Measurements from ENCODE around the gene SLX4. TPM values are rescaled to one million over a fixed set of nuclear protein-coding genes. Genes with fewer than 3 reads are reported as not detected.
A peak's percentile ranks its signal among the peaks of the same experiment; 100 is the strongest.

The SLX4 gene
- total and polyA plus RNA-seq, 7 donors, result 0.87 to 4.1 (median 2.5) TPM

DNA sequence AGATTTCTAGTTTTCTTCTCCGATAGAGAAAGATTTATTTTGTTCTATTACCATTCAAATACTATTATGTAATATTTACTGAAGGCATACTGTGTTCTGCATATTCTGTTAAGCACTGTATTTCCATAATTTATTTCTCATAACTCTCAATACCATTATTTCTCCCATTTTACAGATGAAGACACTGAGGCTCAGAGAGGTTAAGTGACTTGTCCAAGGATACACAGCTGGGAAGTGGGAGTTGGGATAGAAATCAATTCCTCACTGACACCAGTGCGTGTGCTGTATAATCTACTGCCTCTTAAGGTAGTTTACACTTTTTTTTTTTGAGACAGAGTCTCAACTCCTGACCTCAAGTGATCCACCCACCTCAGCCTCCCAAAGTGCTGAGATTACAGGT lies 41.6 kb downstream of the SLX4 start:
- TF ChIP-seq, protein P1, sequence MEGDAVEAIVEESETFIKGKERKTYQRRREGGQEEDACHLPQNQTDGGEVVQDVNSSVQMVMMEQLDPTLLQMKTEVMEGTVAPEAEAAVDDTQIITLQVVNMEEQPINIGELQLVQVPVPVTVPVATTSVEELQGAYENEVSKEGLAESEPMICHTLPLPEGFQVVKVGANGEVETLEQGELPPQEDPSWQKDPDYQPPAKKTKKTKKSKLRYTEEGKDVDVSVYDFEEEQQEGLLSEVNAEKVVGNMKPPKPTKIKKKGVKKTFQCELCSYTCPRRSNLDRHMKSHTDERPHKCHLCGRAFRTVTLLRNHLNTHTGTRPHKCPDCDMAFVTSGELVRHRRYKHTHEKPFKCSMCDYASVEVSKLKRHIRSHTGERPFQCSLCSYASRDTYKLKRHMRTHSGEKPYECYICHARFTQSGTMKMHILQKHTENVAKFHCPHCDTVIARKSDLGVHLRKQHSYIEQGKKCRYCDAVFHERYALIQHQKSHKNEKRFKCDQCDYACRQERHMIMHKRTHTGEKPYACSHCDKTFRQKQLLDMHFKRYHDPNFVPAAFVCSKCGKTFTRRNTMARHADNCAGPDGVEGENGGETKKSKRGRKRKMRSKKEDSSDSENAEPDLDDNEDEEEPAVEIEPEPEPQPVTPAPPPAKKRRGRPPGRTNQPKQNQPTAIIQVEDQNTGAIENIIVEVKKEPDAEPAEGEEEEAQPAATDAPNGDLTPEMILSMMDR (IDR thresholded peaks at IDR 0.05), result no peak
- Histone ChIP-seq H3K27ac (no peak overlapping the region), H3K9me3 (no peaks in the 10 kb centered on the region), H3K4me1 (no peaks in the 10 kb centered on the region), H3K4me3 (no peak overlapping the region), H3K36me3 (ENCODE audit: insufficient read depth in 1 of 2, low read depth in 1 of 2) (no peaks in the 10 kb centered on the region), H3K27me3 (ENCODE audit: insufficient read depth in 3 of 3, low read length in 2 of 3) (no peaks in the 10 kb centered on the region)
- intact Hi-C loops (cut with DNase I), result no loop called here
- WGBS, 3 donors, result 96 to 98% (median 97%) methylated on average over 2 of the region's 2 CpGs
- ATAC-seq (no peak), DNase-seq (no peak)

DNA sequence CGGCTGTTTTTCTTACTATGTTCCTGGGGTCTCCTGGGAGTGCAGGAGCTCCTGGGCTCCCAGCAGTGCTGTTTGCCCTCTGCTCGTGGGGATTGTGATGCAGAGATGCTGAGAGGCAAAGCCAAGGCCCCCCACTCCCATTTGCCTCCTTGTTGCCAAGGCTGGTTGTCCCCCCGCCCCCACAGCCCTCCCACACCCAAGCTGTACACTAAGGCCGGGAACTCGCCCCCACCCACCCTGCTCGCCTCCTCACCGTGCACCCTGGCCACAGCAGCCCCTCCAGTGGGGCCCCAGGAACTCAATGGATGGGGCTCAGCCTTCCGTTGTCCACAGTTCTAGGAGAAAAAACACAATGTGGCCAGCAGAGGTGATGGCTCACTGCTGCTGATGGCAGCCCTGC lies 44.4 kb downstream of the SLX4 start:
- WGBS, 3 donors, result 64 to 66% (median 65%) methylated on average over 7 to 8 of the region's 8 CpGs

DNA sequence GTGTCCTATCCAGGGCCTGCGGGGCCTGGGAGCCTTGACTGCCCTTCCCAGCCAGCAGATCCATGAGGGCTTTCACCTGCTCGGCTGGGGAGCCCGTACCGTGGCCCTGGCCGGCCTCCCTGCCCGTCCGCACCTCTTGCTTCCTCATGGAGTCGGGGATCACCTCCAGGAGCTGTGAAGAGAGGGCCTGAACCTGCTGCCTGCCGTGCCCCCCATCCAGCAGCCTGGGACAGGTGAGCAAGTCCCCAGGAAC lies 46.6 kb downstream of the SLX4 start:
- ATAC-seq, result no peak
- no peak overlapping the region for H3K4me3 ChIP-seq

More for the DNA sequence above, 44.4 kb downstream of the SLX4 start:
- no peak overlapping the region for H3K4me3 ChIP-seq
- no peak for ATAC-seq
- DNase-seq, result peak in 1 of 2 donors; percentile 19
- H3K27ac ChIP-seq, result no peak overlapping the region
- no peaks in the 10 kb centered on the region for H3K27me3 ChIP-seq (ENCODE audit: insufficient read depth in 3 of 3, low read length in 2 of 3)
- no peaks in the 10 kb centered on the region for H3K4me1 ChIP-seq
- TF ChIP-seq, protein P1 (IDR thresholded peaks at IDR 0.05), result no peak
- H3K9me3 ChIP-seq, result no peaks in the 10 kb centered on the region
- no peaks in the 10 kb centered on the region for H3K36me3 ChIP-seq (ENCODE audit: insufficient read depth in 1 of 2, low read depth in 1 of 2)
- intact Hi-C loops (cut with DNase I), result no loop called here

GRCh38 chr16:3564130-3564888 lies 47.1 kb downstream of the SLX4 start:
- DNase-seq (peak in 1 of 2 donors; percentile 36), ATAC-seq (no peak)
- Histone ChIP-seq H3K27ac (no peak overlapping the region), H3K9me3 (no peaks in the 10 kb centered on the region), H3K4me3 (no peak overlapping the region), H3K27me3 (ENCODE audit: insufficient read depth in 3 of 3, low read length in 2 of 3) (no peaks in the 10 kb centered on the region), H3K4me1 (no peaks in the 10 kb centered on the region), H3K36me3 (ENCODE audit: insufficient read depth in 1 of 2, low read depth in 1 of 2) (no peaks in the 10 kb centered on the region)
- TF ChIP-seq, protein P1 (IDR thresholded peaks at IDR 0.05), result no peak
- intact Hi-C loops (cut with DNase I), result no loop called here
- WGBS, 3 donors, result 93 to 96% (median 93%) methylated on average over 35 to 43 of the region's 43 CpGs

More for the DNA sequence above, 46.6 kb downstream of the SLX4 start:
- intact Hi-C loops (cut with DNase I), result no loop called here
- no peaks in the 10 kb centered on the region for H3K4me1 ChIP-seq
- 92 to 97% (median 95%) methylated on average over 9 of the region's 9 CpGs for WGBS, 3 donors
- H3K27ac ChIP-seq, result no peak overlapping the region
- H3K36me3 ChIP-seq (ENCODE audit: insufficient read depth in 1 of 2, low read depth in 1 of 2), result no peaks in the 10 kb centered on the region
- DNase-seq, result no peak
- H3K9me3 ChIP-seq, result no peaks in the 10 kb centered on the region
- TF ChIP-seq, protein P1 (IDR thresholded peaks at IDR 0.05), result no peak
- H3K27me3 ChIP-seq (ENCODE audit: insufficient read depth in 3 of 3, low read length in 2 of 3), result no peaks in the 10 kb centered on the region
